ENCODE results near the gene PLPP4. TPM values are rescaled to one million over a fixed set of nuclear protein-coding genes. Genes with fewer than 3 reads are reported as not detected.

Gene PLPP4
- total and polyA plus RNA-seq, 10 of the 15 experiments (the other 5 are each of a cell fraction or from before 2014, with no cell fraction given) = 0.08 to 3.1 (median 0.26) TPM; not detected in 3

GRCh38 chr10:120511165-120511564 is 54.1 kb downstream of the PLPP4 start:
- no peak overlapping the region for H2AFZ ChIP-seq (ENCODE audit: control insufficient read depth, low read depth, low read length)
- H3K4me1 ChIP-seq (ENCODE audit: control insufficient read depth, insufficient read depth, low read length) = no peaks in the 10 kb centered on the region
- no peak overlapping the region for H3K4me2 ChIP-seq (ENCODE audit: control insufficient read depth, insufficient read depth)
- no peak overlapping the region for H3K9ac ChIP-seq (ENCODE audit: control insufficient read depth, insufficient read depth, low read length)
- H3K4me3 ChIP-seq = no peak overlapping the region
- H3K27me3 ChIP-seq (replicated peaks in 1 of 2; ENCODE audit: control insufficient read depth in 2 of 2, insufficient read depth in 2 of 2, low read length in 1 of 2) = no peaks in the 10 kb centered on the region
- H4K20me1 ChIP-seq (ENCODE audit: control insufficient read depth, insufficient read depth) = no peaks in the 10 kb centered on the region
- FAIRE-seq = no peak
- no TSS peak for BruUV-seq (replicated peaks)
- no peaks in the 10 kb centered on the region for H3K9me3 ChIP-seq (replicated peaks; ENCODE audit: control insufficient read depth, insufficient read depth, low read length)
- ChIA-PET RAD21 (ENCODE audit: unreplicated experiment) (no interaction called here), SMC1A (ENCODE audit: uncharacterized antibody, unreplicated experiment) (no interaction called here), CTCF (no interaction called here), POLR2A (no interaction called here)
- no peaks in the 10 kb centered on the region for H3K79me2 ChIP-seq (ENCODE audit: control insufficient read depth, insufficient read depth, low read length)
- intact Hi-C loops (cut with micrococcal nuclease; ENCODE audit: unreplicated experiment) (no loop called here), in situ Hi-C loops (cut with MboI) (no loop called here)
- no peak for ATAC-seq
- no peak for DNase-seq (ENCODE audit: low read depth, low spot score)
- WGBS (ENCODE audit: insufficient coverage, insufficient replicate concordance, low lambda C conversion rate, missing lambda C conversion rate) = 16% methylated on average over 3 of the region's 3 CpGs
- no peaks in the 10 kb centered on the region for H3K36me3 ChIP-seq (ENCODE audit: control insufficient read depth in 2 of 2, insufficient read depth in 2 of 2, low read length in 1 of 2)
- no peak overlapping the region for H3K27ac ChIP-seq (ENCODE audit: control insufficient read depth, insufficient read depth)
- TF ChIP-seq, protein P1, sequence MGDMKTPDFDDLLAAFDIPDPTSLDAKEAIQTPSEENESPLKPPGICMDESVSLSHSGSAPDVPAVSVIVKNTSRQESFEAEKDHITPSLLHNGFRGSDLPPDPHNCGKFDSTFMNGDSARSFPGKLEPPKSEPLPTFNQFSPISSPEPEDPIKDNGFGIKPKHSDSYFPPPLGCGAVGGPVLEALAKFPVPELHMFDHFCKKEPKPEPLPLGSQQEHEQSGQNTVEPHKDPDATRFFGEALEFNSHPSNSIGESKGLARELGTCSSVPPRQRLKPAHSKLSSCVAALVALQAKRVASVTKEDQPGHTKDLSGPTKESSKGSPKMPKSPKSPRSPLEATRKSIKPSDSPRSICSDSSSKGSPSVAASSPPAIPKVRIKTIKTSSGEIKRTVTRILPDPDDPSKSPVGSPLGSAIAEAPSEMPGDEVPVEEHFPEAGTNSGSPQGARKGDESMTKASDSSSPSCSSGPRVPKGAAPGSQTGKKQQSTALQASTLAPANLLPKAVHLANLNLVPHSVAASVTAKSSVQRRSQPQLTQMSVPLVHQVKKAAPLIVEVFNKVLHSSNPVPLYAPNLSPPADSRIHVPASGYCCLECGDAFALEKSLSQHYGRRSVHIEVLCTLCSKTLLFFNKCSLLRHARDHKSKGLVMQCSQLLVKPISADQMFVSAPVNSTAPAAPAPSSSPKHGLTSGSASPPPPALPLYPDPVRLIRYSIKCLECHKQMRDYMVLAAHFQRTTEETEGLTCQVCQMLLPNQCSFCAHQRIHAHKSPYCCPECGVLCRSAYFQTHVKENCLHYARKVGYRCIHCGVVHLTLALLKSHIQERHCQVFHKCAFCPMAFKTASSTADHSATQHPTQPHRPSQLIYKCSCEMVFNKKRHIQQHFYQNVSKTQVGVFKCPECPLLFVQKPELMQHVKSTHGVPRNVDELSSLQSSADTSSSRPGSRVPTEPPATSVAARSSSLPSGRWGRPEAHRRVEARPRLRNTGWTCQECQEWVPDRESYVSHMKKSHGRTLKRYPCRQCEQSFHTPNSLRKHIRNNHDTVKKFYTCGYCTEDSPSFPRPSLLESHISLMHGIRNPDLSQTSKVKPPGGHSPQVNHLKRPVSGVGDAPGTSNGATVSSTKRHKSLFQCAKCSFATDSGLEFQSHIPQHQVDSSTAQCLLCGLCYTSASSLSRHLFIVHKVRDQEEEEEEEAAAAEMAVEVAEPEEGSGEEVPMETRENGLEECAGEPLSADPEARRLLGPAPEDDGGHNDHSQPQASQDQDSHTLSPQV (IDR thresholded peaks at IDR 0.05) = no peak
- TF ChIP-seq, protein P2, sequence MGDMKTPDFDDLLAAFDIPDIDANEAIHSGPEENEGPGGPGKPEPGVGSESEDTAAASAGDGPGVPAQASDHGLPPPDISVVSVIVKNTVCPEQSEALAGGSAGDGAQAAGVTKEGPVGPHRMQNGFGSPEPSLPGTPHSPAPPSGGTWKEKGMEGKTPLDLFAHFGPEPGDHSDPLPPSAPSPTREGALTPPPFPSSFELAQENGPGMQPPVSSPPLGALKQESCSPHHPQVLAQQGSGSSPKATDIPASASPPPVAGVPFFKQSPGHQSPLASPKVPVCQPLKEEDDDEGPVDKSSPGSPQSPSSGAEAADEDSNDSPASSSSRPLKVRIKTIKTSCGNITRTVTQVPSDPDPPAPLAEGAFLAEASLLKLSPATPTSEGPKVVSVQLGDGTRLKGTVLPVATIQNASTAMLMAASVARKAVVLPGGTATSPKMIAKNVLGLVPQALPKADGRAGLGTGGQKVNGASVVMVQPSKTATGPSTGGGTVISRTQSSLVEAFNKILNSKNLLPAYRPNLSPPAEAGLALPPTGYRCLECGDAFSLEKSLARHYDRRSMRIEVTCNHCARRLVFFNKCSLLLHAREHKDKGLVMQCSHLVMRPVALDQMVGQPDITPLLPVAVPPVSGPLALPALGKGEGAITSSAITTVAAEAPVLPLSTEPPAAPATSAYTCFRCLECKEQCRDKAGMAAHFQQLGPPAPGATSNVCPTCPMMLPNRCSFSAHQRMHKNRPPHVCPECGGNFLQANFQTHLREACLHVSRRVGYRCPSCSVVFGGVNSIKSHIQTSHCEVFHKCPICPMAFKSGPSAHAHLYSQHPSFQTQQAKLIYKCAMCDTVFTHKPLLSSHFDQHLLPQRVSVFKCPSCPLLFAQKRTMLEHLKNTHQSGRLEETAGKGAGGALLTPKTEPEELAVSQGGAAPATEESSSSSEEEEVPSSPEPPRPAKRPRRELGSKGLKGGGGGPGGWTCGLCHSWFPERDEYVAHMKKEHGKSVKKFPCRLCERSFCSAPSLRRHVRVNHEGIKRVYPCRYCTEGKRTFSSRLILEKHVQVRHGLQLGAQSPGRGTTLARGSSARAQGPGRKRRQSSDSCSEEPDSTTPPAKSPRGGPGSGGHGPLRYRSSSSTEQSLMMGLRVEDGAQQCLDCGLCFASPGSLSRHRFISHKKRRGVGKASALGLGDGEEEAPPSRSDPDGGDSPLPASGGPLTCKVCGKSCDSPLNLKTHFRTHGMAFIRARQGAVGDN (IDR thresholded peaks at IDR 0.05) = no peak
- TF ChIP-seq CEBPB (IDR thresholded peaks at IDR 0.05; ENCODE audit: borderline replicate concordance in 1 of 2, low read depth in 2 of 2, low read length in 2 of 2) (no peak), NKRF (conservative IDR thresholded peaks at IDR 0.05) (no peak), WRNIP1 (IDR thresholded peaks at IDR 0.05; ENCODE audit: borderline replicate concordance, low read depth, low read length) (no peak), PRDM15 (CRISPR knock-in tag; IDR thresholded peaks at IDR 0.05) (no peak), ATF7 (IDR thresholded peaks at IDR 0.05; ENCODE audit: low read depth) (no peak), ESRRA (IDR thresholded peaks at IDR 0.05; ENCODE audit: low read length) (no peak), SMARCA5 (IDR thresholded peaks at IDR 0.05) (no peak), ZNF622 (IDR thresholded peaks at IDR 0.05) (no peak), MXI1 (IDR thresholded peaks at IDR 0.05; ENCODE audit: low read depth, low read length) (no peak)

All from GM12878 (cell line).